ENCODE results near the gene MYO5C. TPM values are rescaled to one million over a fixed set of nuclear protein-coding genes. Genes with fewer than 3 reads are reported as not detected.
"Not testable (repeated sequence)": the region's sequence is repeated elsewhere in the genome, so short reads cannot be mapped to it uniquely, and the experiment has no call there.

MYO5C gene
- total and polyA plus RNA-seq, 2 donors from 2014 or later = 4.6 to 41.6 TPM

- Histone ChIP-seq H3K4me3 (ENCODE audit: low read length in 3 of 3) (no peak overlapping the region), H3K36me3 (ENCODE audit: control insufficient read depth in 2 of 3, insufficient read depth in 3 of 3, low read length in 3 of 3) (no peaks in the 10 kb centered on the region), H3K9ac (ENCODE audit: low read length in 3 of 3) (peak overlapping the region in 1 of 3 donors; percentile 23), H3K27me3 (ENCODE audit: control insufficient read depth, insufficient read depth, low read length) (no peaks in the 10 kb centered on the region), H3K27ac (ENCODE audit: low read depth in 2 of 2, low read length in 2 of 2) (peak overlapping the region; percentile 55 to 69), H3K9me3 (ENCODE audit: control insufficient read depth in 2 of 3, insufficient read depth in 1 of 3, low read length in 3 of 3) (no peaks in the 10 kb centered on the region), H3K4me1 (ENCODE audit: control insufficient read depth in 2 of 3, insufficient read depth in 2 of 3, low read depth in 1 of 3, low read length in 3 of 3) (peaks cover 0 to 5% (median 4%) of the 10 kb centered on the region in 3 donors)
- TF ChIP-seq CTCF (IDR thresholded peaks at IDR 0.05; ENCODE audit: borderline replicate concordance, extremely low read depth, insufficient read depth) = no peak
- peak in 4 of 5 donors; percentile 69 to 88 (median 86) for DNase-seq
- intact Hi-C loops (cut with DNase I) = no loop called here
- no peak for FAIRE-seq
These were observed 7.3 kb downstream of the MYO5C start for GRCh38 chr15:52288051-52288942.

GRCh38 chr15:52287114-52287513 lies 8.5 kb downstream of the MYO5C start:
- no peaks in the 10 kb centered on the region for H3K36me3 ChIP-seq (ENCODE audit: control insufficient read depth in 2 of 3, insufficient read depth in 3 of 3, low read length in 3 of 3)
- H3K4me1 ChIP-seq (ENCODE audit: control insufficient read depth in 2 of 3, insufficient read depth in 2 of 3, low read depth in 1 of 3, low read length in 3 of 3) = peaks cover 0 to 4% (median 4%) of the 10 kb centered on the region in 3 donors
- DNase-seq (no peak), FAIRE-seq (no peak)
- intact Hi-C loops (cut with DNase I) = no loop called here
- H3K27ac ChIP-seq (ENCODE audit: low read depth in 2 of 2, low read length in 2 of 2) = no peak overlapping the region
- no peaks in the 10 kb centered on the region for H3K9me3 ChIP-seq (ENCODE audit: control insufficient read depth in 2 of 3, insufficient read depth in 1 of 3, low read length in 3 of 3)
- H3K27me3 ChIP-seq (ENCODE audit: control insufficient read depth, insufficient read depth, low read length) = no peaks in the 10 kb centered on the region
- TF ChIP-seq CTCF (IDR thresholded peaks at IDR 0.05; ENCODE audit: borderline replicate concordance, extremely low read depth, insufficient read depth) = no peak
- no peak overlapping the region for H3K9ac ChIP-seq (ENCODE audit: low read length in 3 of 3)
- H3K4me3 ChIP-seq (ENCODE audit: low read length in 3 of 3) = no peak overlapping the region

- H3K9ac ChIP-seq (ENCODE audit: low read length in 3 of 3); FAIRE-seq; H3K27ac ChIP-seq (ENCODE audit: low read depth in 2 of 2, low read length in 2 of 2); intact Hi-C loops (cut with DNase I); H3K27me3 ChIP-seq (ENCODE audit: control insufficient read depth, insufficient read depth, low read length); H3K4me1 ChIP-seq (ENCODE audit: control insufficient read depth in 2 of 3, insufficient read depth in 2 of 3, low read depth in 1 of 3, low read length in 3 of 3); H3K9me3 ChIP-seq (ENCODE audit: control insufficient read depth in 2 of 3, insufficient read depth in 1 of 3, low read length in 3 of 3); H3K36me3 ChIP-seq (ENCODE audit: control insufficient read depth in 2 of 3, insufficient read depth in 3 of 3, low read length in 3 of 3); H3K4me3 ChIP-seq (ENCODE audit: low read length in 3 of 3); DNase-seq: not testable (repeated sequence)
These were observed 9.7 kb downstream of the MYO5C start for GRCh38 chr15:52285941-52286340.

- FAIRE-seq = no peak
- H3K27ac ChIP-seq (ENCODE audit: low read depth in 2 of 2, low read length in 2 of 2) = no peak overlapping the region
These were observed 11.4 kb downstream of the MYO5C start for GRCh38 chr15:52284164-52284563.

More at GRCh38 chr15:52284164-52284563, 11.4 kb downstream of the MYO5C start:
- TF ChIP-seq CTCF (IDR thresholded peaks at IDR 0.05; ENCODE audit: borderline replicate concordance, extremely low read depth, insufficient read depth) = no peak
- no peak overlapping the region for H3K9ac ChIP-seq (ENCODE audit: low read length in 3 of 3)
- peaks cover 0 to 3% (median 0%) of the 10 kb centered on the region in 3 donors for H3K36me3 ChIP-seq (ENCODE audit: control insufficient read depth in 2 of 3, insufficient read depth in 3 of 3, low read length in 3 of 3)
- H3K4me1 ChIP-seq (ENCODE audit: control insufficient read depth in 2 of 3, insufficient read depth in 2 of 3, low read depth in 1 of 3, low read length in 3 of 3) = peaks cover 0 to 10% (median 8%) of the 10 kb centered on the region in 3 donors
- intact Hi-C loops (cut with DNase I) = no loop called here
- no peak overlapping the region for H3K4me3 ChIP-seq (ENCODE audit: low read length in 3 of 3)
- H3K9me3 ChIP-seq (ENCODE audit: control insufficient read depth in 2 of 3, insufficient read depth in 1 of 3, low read length in 3 of 3) = no peaks in the 10 kb centered on the region
- no peaks in the 10 kb centered on the region for H3K27me3 ChIP-seq (ENCODE audit: control insufficient read depth, insufficient read depth, low read length)
- no peak for DNase-seq
